IMR-90 (cell line): Measurements from ENCODE around the gene C5orf15. TPM values are rescaled to one million over a fixed set of nuclear protein-coding genes. Genes with fewer than 3 reads are reported as not detected.

ENCODE experiments used
- ATAC-seq: fragments of 200-7000 bp; cut with Tn5 transposase; 2 replicates; pipeline ENCODE4 v1.9.1; 2020; ENCODE audit warnings: low read depth, mild to moderate bottlenecking, moderate library complexity
- BruUV-seq: library from RNA; stranded (reverse); fragments of 400-500 nt; replicated peaks from 2 replicates; lab custom pipeline; 2021; lab: Mats Ljungman, UMichigan
- CTCF ChIA-PET: fragments of 300-600 bp; formaldehyde crosslinking; extraction: SDS; loops from one replicate; lab custom pipeline; 2021; ENCODE audit warnings: antibody characterized with exemption; lab: Yijun Ruan, JAX
- POLR2A ChIA-PET: fragments of 300-600 bp; sonication (Branson Sonifier 250); formaldehyde crosslinking; loops from one replicate; lab custom pipeline; 2022; ENCODE audit warnings: antibody characterized with exemption; ENCODE audit not compliant: unreplicated experiment; lab: Charles Lee
- DNase-seq: peaks from one replicate; pipeline ENCODE4 v3.0.0; 2013
- H2AFZ ChIP-seq: replicated peaks from 2 replicates; pipeline ENCODE3; 2013; ENCODE audit warnings: low read length, mild to moderate bottlenecking; ENCODE audit not compliant: poor library complexity
- H2AK5ac ChIP-seq: 2 replicates; pipeline ENCODE4 v1.6.1; 2013; ENCODE audit warnings: low read depth, low read length, inconsistent platforms
- H2AK9ac ChIP-seq: replicated peaks from 2 replicates; pipeline ENCODE3; 2013; ENCODE audit warnings: mild to moderate bottlenecking, low read depth, low read length, moderate library complexity; ENCODE audit not compliant: poor library complexity
- H2BK120ac ChIP-seq: 2 replicates; pipeline ENCODE4 v1.6.1; 2013; ENCODE audit warnings: low read depth, low read length, inconsistent platforms
- H2BK15ac ChIP-seq: 3 replicates; pipeline ENCODE4 v1.6.1; 2013; ENCODE audit warnings: low read depth, low read length, inconsistent platforms
- H2BK20ac ChIP-seq: 2 replicates; pipeline ENCODE4 v1.6.1; 2013; ENCODE audit warnings: low read depth, mild to moderate bottlenecking, inconsistent platforms, low read length, moderate library complexity
- H2BK5ac ChIP-seq: 2 replicates; pipeline ENCODE4 v1.6.1; 2013; ENCODE audit warnings: mild to moderate bottlenecking, low read depth, low read length, inconsistent platforms; ENCODE audit not compliant: poor library complexity, severe bottlenecking
- H3K14ac ChIP-seq: replicated peaks from 2 replicates; pipeline ENCODE4 v1.6.1; 2013; ENCODE audit warnings: low read depth, low read length, inconsistent platforms
- H3K18ac ChIP-seq: 2 replicates; pipeline ENCODE4 v1.6.1; 2013; ENCODE audit warnings: low read depth, low read length, control low read depth
- H3K23ac ChIP-seq: 2 replicates; pipeline ENCODE4 v1.6.1; 2013; ENCODE audit warnings: low read depth, low read length, inconsistent platforms
- H3K27ac ChIP-seq: 2 replicates; pipeline ENCODE4 v1.5.1; 2013; ENCODE audit warnings: mild to moderate bottlenecking, control low read depth, low read length; ENCODE audit not compliant: insufficient read depth
- H3K27me3 ChIP-seq: 2 replicates; pipeline ENCODE4 v1.6.1; 2013; ENCODE audit warnings: low read length; ENCODE audit not compliant: control insufficient read depth, insufficient read depth
- H3K36me3 ChIP-seq: 2 replicates; pipeline ENCODE4 v1.6.1; 2013; ENCODE audit warnings: low read length, mixed read lengths; ENCODE audit not compliant: control insufficient read depth, insufficient read depth
- H3K4ac ChIP-seq: 2 replicates; pipeline ENCODE4 v1.6.1; 2013; ENCODE audit warnings: low read depth, low read length, inconsistent platforms
- H3K4me1 ChIP-seq: 2 replicates; pipeline ENCODE4 v1.6.1; 2013; ENCODE audit warnings: low read length, mixed read lengths; ENCODE audit not compliant: control insufficient read depth, insufficient read depth
- H3K4me2 ChIP-seq: 2 replicates; pipeline ENCODE4 v1.6.1; 2013; ENCODE audit warnings: low read depth, mild to moderate bottlenecking, control low read depth, low read length, moderate library complexity
- H3K4me3 ChIP-seq: 2 replicates; pipeline ENCODE4 v1.5.1; 2013; ENCODE audit warnings: low read depth, mild to moderate bottlenecking, control low read depth, low read length, moderate library complexity; ENCODE audit not compliant: insufficient read depth
- H3K56ac ChIP-seq: 2 replicates; pipeline ENCODE4 v1.6.1; 2013; ENCODE audit warnings: low read length, inconsistent platforms; ENCODE audit not compliant: insufficient read depth; ENCODE audit errors: extremely low read depth
- H3K79me1 ChIP-seq, 2 experiments: 2 replicates each; pipeline ENCODE4 v1.6.1; 2013; ENCODE audit warnings: low read length in 2 of 2, inconsistent platforms in 1 of 2, low read depth in 1 of 2
- H3K9ac ChIP-seq: 2 replicates; pipeline ENCODE4 v1.6.1; 2013; ENCODE audit warnings: low read depth, low read length, control low read depth
- H3K9me1 ChIP-seq: 2 replicates; pipeline ENCODE4 v1.6.1; 2013; ENCODE audit warnings: low read length, inconsistent platforms; ENCODE audit not compliant: insufficient read depth
- H3K9me3 ChIP-seq: 2 replicates; pipeline ENCODE4 v1.6.1; 2013; ENCODE audit warnings: low read length; ENCODE audit not compliant: control insufficient read depth, insufficient read depth
- H4K20me1 ChIP-seq: 2 replicates; pipeline ENCODE4 v1.6.1; 2013; ENCODE audit warnings: low read length, inconsistent platforms; ENCODE audit not compliant: insufficient read depth
- H4K5ac ChIP-seq: 2 replicates; pipeline ENCODE4 v1.6.1; 2013; ENCODE audit warnings: mild to moderate bottlenecking, low read depth, low read length, control low read depth
- H4K8ac ChIP-seq, 2 experiments: 2 replicates each; pipeline ENCODE4 v1.6.1; 2013; ENCODE audit warnings: low read depth in 2 of 2, low read length in 2 of 2, control low read depth in 1 of 2, inconsistent platforms in 1 of 2
- H4K91ac ChIP-seq: 2 replicates; pipeline ENCODE4 v1.6.1; 2013; ENCODE audit warnings: low read depth, low read length, inconsistent platforms; ENCODE audit not compliant: insufficient read depth
- BHLHE40 ChIP-seq: fragments of 150-350 bp; IDR thresholded peaks from 2 replicates; pipeline ENCODE4 v1.6.1; 2016; ENCODE audit warnings: mild to moderate bottlenecking, low read depth, low read length
- CEBPB ChIP-seq: IDR thresholded peaks from 2 replicates; pipeline ENCODE4 v1.6.1; 2012; ENCODE audit warnings: low read depth, low read length, improper control_type of control experiment
- CHD1 ChIP-seq: IDR thresholded peaks from 2 replicates; pipeline ENCODE4 v1.6.1; 2012; ENCODE audit warnings: low read depth, low read length, improper control_type of control experiment
- FOS ChIP-seq: fragments of 150-350 bp; IDR thresholded peaks from 2 replicates; pipeline ENCODE4 v1.6.1; 2016; ENCODE audit warnings: low read depth, low read length
- MXI1 ChIP-seq: IDR thresholded peaks from 2 replicates; pipeline ENCODE4 v1.6.1; 2012; ENCODE audit warnings: low read depth, mild to moderate bottlenecking, low read length, moderate library complexity, borderline replicate concordance
- NFE2L2 ChIP-seq: fragments of 150-350 bp; IDR thresholded peaks from 2 replicates; pipeline ENCODE4 v1.6.1; 2016; ENCODE audit warnings: low read depth, mild to moderate bottlenecking, low read length
- RAD21 ChIP-seq: IDR thresholded peaks from 2 replicates; pipeline ENCODE4 v1.6.1; 2012; ENCODE audit warnings: low read length, improper control_type of control experiment
- RCOR1 ChIP-seq: IDR thresholded peaks from 2 replicates; pipeline ENCODE4 v1.6.1; 2012; ENCODE audit warnings: mild to moderate bottlenecking, low read length, improper control_type of control experiment; ENCODE audit not compliant: insufficient replicate concordance
- WGBS, 2 experiments: methylation state at CpG; one replicate each; pipeline versions ENCODE4 v1.1.5 to v1.1.7; 2013; ENCODE audit warnings: missing lambda C conversion rate in 2 of 2; ENCODE audit not compliant: insufficient read length in 1 of 2; ENCODE audit errors: extremely low coverage in 2 of 2; 5-methylcytosine and 5-hydroxymethylcytosine counted together
- dilution Hi-C: fragments of 300-500 bp; cut with HindIII; formaldehyde crosslinking; loops from one replicate; pipeline ENCODE4 v1.14.3; 2018; ENCODE audit warnings: low sequenced_read_pairs; ENCODE audit not compliant: unreplicated experiment
- in situ Hi-C: fragments of 300-500 bp; cut with MboI; formaldehyde crosslinking; loops from 3 replicates; pipeline ENCODE4 v1.14.3; 2019; ENCODE audit warnings: low sequenced_read_pairs, inconsistent platforms, mixed read lengths
- intact Hi-C: fragments of 100-400 bp; cut with micrococcal nuclease; formaldehyde crosslinking; loops from 2 replicates; pipeline ENCODE4 v1.10.0; 2022
- polyA plus RNA-seq, 3 experiments: library from polyadenylated mRNA; depleted of rRNA; stranded (reverse); fragments of >200 nt; gene quantifications; 2 replicates each; pipeline ENCODE4 v1.2.3, GENCODE V29; 2012; ENCODE audit warnings: low replicate concordance in 1 of 3
- total RNA-seq: library from RNA; depleted of rRNA; stranded (reverse); fragments of >200 nt; gene quantifications from 2 replicates; pipeline ENCODE4 v1.2.3, GENCODE V29; 2012
- TF ChIP-seq, protein P1 (sequence below): conservative IDR thresholded peaks from 2 replicates; pipeline ENCODE4 v1.5.1; 2012; ENCODE audit warnings: mild to moderate bottlenecking, low read depth, low read length, improper control_type of control experiment

The C5orf15 gene
- total and polyA plus RNA-seq, 2 of the 4 experiments (the other 2 are of a cell fraction) = 35.1 to 73.5 TPM

DNA sequence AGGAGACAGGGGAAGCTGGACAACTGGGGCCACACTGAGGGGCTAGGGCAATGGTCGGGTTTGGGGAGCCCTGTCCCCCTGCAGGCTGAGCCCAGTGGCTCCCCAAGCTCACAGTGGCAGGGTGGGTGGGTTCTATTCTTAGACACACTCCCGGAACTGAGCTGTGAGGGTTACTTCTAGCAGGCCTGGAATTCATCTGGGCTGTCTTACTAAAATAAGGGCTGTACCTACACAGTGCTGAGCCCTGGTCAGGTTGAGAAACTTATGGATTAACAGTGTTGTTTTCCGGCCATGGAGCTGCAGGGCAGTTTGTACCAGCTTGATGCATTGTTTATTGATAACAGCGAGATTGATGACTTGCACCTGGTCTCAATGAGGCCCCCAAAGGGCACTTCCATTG lies 58.8 kb downstream of the C5orf15 start:
- H4K8ac ChIP-seq = no peak overlapping the region
- H4K20me1 ChIP-seq = no peaks in the 10 kb centered on the region
- BruUV-seq = no TSS peak
- no peak overlapping the region for H3K14ac ChIP-seq
- H3K9me1 ChIP-seq = no peaks in the 10 kb centered on the region
- H2AK9ac ChIP-seq = no peak overlapping the region
- H2BK120ac ChIP-seq = no peak overlapping the region
- H2BK20ac ChIP-seq = no peak overlapping the region
- dilution Hi-C loops (no loop called here), intact Hi-C loops (no loop called here), in situ Hi-C loops (no loop called here)
- ChIA-PET POLR2A (no interaction called here), CTCF (no interaction called here)
- no peaks in the 10 kb centered on the region for H3K79me1 ChIP-seq
- ATAC-seq (no peak), DNase-seq (no peak)
- no peak overlapping the region for H3K4me2 ChIP-seq
- H3K27ac ChIP-seq = no peak overlapping the region
- H3K56ac ChIP-seq = no peak overlapping the region
- no peak overlapping the region for H2BK5ac ChIP-seq
- H2BK15ac ChIP-seq = no peak overlapping the region
- no peak overlapping the region for H3K9ac ChIP-seq
- 48% methylated on average over 2 of the region's 4 CpGs; no CpG with 5 or more reads in 1 of the 2 experiments for WGBS, 2 experiments
- no peak for TF ChIP-seq CEBPB
- TF ChIP-seq, protein P1, sequence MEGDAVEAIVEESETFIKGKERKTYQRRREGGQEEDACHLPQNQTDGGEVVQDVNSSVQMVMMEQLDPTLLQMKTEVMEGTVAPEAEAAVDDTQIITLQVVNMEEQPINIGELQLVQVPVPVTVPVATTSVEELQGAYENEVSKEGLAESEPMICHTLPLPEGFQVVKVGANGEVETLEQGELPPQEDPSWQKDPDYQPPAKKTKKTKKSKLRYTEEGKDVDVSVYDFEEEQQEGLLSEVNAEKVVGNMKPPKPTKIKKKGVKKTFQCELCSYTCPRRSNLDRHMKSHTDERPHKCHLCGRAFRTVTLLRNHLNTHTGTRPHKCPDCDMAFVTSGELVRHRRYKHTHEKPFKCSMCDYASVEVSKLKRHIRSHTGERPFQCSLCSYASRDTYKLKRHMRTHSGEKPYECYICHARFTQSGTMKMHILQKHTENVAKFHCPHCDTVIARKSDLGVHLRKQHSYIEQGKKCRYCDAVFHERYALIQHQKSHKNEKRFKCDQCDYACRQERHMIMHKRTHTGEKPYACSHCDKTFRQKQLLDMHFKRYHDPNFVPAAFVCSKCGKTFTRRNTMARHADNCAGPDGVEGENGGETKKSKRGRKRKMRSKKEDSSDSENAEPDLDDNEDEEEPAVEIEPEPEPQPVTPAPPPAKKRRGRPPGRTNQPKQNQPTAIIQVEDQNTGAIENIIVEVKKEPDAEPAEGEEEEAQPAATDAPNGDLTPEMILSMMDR = no peak
- no peak for TF ChIP-seq NFE2L2
- no peak for TF ChIP-seq RCOR1
- no peak for TF ChIP-seq FOS
- TF ChIP-seq CHD1 = no peak
- no peak for TF ChIP-seq RAD21
- no peak for TF ChIP-seq MXI1
- TF ChIP-seq BHLHE40 = no peak
- H3K36me3 ChIP-seq = no peaks in the 10 kb centered on the region
- no peak overlapping the region for H2AFZ ChIP-seq
- no peak overlapping the region for H3K23ac ChIP-seq
- no peaks in the 10 kb centered on the region for H3K4me1 ChIP-seq
- H2AK5ac ChIP-seq = no peak overlapping the region
- H4K5ac ChIP-seq = no peak overlapping the region
- H3K18ac ChIP-seq = no peak overlapping the region
- no peaks in the 10 kb centered on the region for H3K9me3 ChIP-seq
- H4K91ac ChIP-seq = no peak overlapping the region
- H3K4me3 ChIP-seq = no peak overlapping the region
- H3K27me3 ChIP-seq = peaks cover 35% of the 10 kb centered on the region
- no peak overlapping the region for H3K4ac ChIP-seq
